ENCODE results near the gene PSMB1.
"Not testable (repeated sequence)": the region's sequence is repeated elsewhere in the genome, so short reads cannot be mapped to it uniquely, and the experiment has no call there.

Gene PSMB1

DNA sequence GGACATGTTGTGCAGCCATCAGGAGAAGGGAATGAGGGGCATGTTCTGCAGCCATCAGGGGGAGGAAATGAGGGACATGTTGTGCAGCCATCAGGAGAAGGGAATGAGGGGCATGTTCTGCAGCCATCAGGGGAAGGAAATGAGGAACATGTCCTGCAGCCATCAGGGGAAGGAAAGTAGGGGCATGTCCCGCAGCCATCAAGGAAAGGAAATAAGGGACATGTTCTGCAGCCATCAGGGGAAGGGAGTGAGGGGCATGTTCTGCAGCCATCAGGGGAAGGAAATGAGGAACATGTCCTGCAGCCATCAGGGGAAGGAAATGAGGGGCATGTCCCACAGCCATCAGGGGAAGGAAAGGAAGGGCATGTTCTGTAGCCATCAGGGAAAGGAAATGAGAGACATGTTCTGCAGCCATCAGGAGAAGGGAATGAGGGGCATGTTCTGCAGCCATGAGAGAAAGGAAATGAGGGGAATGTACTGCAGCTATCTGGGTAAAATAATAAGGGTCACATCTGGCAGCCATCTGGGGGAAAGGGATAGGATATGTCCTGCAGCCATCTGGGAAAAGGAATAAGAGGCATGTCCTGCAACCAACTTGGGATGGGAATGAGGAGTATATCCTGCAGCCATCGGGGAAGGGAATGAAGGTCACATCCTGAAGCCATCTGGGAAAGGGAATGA is 50.2 kb downstream of the PSMB1 start:
- CTCF ChIA-PET, H3K4me1 Mint-ChIP-seq, H3K27ac Mint-ChIP-seq, DNase-seq, H3K4me3 Mint-ChIP-seq, H3K36me3 Mint-ChIP-seq: not testable (repeated sequence)
- peaks cover 65% of the 10 kb centered on the region for H3K27me3 Mint-ChIP-seq
- peaks cover 18% of the 10 kb centered on the region for H3K9me3 Mint-ChIP-seq

DNA sequence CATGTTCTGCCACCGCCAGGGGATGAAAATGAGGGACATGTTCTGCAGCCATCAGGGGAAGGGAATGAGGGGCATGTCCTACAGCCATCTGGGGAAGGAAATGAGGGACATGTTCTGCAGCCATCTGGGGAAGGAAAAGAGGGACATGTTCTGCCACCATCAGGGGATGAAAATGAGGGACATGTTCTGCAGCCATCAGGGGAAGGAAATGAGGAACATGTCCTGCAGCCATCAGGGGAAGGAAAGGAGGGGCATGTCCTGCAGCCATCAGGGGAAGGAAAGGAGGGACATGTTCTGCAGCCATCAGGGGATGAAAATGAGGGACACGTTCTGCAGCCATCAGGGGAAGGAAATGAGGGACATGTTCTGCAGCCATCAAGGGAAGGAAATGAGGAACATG is 50.8 kb downstream of the PSMB1 start:
- H3K27ac Mint-ChIP-seq, H3K4me3 Mint-ChIP-seq, CTCF ChIA-PET: not testable (repeated sequence)

DNA sequence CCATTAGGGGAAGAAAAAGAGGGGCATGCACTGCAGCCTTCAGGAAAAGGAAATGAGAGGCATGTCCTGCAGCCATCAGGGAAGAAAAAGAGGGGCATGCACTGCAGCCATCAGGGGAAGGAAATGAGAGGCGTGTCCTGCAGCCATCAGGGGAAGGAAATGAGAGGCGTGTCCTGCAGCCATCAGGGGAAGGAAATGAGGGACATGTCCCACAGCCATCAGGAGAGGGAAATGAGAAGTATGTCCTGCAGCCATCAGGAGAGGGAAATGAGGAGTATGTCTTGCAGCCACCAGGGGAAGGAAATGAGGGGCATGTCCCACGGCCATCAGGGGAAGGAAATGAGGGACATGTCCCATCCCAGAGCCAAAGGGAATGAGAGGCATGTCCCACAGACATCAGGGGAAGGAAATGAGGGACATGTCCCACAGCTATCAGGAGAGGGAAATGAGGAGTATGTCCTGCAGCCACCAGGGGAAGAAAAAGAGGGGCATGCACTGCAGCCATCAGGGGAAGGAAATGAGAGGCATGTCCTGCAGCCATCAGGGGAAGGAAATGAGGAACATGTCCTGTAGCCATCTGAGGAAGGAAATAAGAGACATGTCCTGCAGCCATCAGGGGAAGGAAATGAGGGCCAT is 52.0 kb downstream of the PSMB1 start:
- Mint-ChIP-seq H3K36me3 (no peaks in the 10 kb centered on the region), H3K4me1 (no peaks in the 10 kb centered on the region), H3K27me3 (peaks cover 73% of the 10 kb centered on the region), H3K4me3 (no peak overlapping the region), H3K9me3 (peaks cover 18% of the 10 kb centered on the region), H3K27ac (no peak overlapping the region)
- CTCF ChIA-PET, result no interaction called here
- DNase-seq, result no peak

More for the DNA sequence above, 50.8 kb downstream of the PSMB1 start:
- Mint-ChIP-seq H3K9me3 (peaks cover 18% of the 10 kb centered on the region), H3K27me3 (peaks cover 69% of the 10 kb centered on the region)
- H3K36me3 Mint-ChIP-seq, H3K4me1 Mint-ChIP-seq, DNase-seq: not testable (repeated sequence)

DNA sequence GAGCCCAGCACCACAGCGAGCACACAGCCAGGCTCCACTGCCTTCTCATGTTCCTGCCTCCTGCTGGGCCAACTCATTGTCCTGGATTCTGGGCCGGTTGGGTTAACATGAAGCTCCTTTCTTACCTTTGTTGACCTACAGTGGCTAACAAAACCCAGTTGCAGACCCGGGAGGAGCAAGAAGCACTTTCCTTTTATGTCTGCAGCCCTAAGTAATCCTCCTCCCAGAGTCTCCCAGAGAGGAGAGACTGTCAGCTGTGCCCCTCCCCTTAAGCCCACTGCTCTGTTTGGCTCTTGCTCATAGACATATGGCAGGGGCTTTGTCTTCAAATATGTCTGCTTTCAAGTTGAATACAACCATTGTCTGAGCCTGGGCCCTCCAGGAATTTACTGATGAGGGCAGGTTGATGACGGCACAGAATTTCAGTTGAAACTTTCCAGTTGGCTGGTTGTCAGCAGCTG is 55.2 kb downstream of the PSMB1 start:
- no peak overlapping the region for H3K27ac Mint-ChIP-seq
- DNase-seq, result no peak
- H3K9me3 Mint-ChIP-seq, result peaks cover 18% of the 10 kb centered on the region
- CTCF ChIA-PET, result no interaction called here
- no peak overlapping the region for H3K4me3 Mint-ChIP-seq
- H3K27me3 Mint-ChIP-seq, result peaks cover 67% of the 10 kb centered on the region
- no peaks in the 10 kb centered on the region for H3K36me3 Mint-ChIP-seq
- no peaks in the 10 kb centered on the region for H3K4me1 Mint-ChIP-seq

DNA sequence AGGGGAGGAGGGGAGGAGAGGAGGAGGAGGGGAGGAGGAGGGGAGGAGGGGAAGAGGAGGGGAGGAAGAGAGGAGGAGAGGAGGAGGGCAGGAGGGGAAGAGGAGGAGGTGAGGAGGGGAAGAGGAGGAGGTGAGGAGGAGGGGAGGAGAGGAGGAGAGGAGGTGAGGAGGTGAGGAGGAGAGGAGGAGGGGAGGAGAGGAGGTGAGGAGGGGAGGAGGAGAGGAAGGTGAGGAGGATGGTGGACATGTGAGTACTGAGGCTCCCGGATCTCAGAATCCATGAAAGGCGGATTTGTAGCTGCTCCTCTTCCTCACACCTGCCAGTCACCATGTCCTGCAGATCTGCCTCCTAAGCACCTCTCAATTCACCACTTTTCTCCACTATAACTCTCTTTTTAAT is 59.8 kb downstream of the PSMB1 start:
- CTCF ChIA-PET, result no interaction called here

DNA sequence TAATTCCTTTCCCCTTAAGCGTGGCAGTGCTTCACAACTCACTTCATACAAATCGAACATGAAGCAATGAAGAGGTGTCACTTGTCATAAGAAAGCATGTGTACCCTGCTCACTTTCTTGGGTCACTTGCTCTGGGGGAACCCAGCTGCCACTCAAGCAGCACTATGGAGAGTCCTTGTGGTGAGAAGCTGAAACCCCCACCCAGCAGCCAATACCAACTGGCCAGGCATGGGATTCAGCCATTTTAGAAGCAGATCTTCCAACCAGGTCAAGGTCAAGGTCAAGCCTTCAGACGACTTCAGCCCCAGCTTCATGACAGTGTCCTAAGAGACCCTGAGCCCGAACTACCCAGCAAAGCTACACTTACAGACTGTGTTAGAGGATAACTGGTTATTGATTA is 62.8 kb downstream of the PSMB1 start:
- no peaks in the 10 kb centered on the region for H3K36me3 Mint-ChIP-seq
- H3K4me1 Mint-ChIP-seq, result no peaks in the 10 kb centered on the region
- H3K27ac Mint-ChIP-seq, result no peak overlapping the region
- CTCF ChIA-PET, result no interaction called here
- no peaks in the 10 kb centered on the region for H3K9me3 Mint-ChIP-seq
- no peak for DNase-seq
- H3K4me3 Mint-ChIP-seq, result no peak overlapping the region
- peaks cover 29% of the 10 kb centered on the region for H3K27me3 Mint-ChIP-seq

More for the DNA sequence above, 59.8 kb downstream of the PSMB1 start:
- Mint-ChIP-seq H3K4me3 (no peak overlapping the region), H3K27me3 (peaks cover 41% of the 10 kb centered on the region), H3K36me3 (no peaks in the 10 kb centered on the region), H3K4me1 (no peaks in the 10 kb centered on the region), H3K27ac (no peak overlapping the region), H3K9me3 (no peaks in the 10 kb centered on the region)
- DNase-seq, result no peak

DNA sequence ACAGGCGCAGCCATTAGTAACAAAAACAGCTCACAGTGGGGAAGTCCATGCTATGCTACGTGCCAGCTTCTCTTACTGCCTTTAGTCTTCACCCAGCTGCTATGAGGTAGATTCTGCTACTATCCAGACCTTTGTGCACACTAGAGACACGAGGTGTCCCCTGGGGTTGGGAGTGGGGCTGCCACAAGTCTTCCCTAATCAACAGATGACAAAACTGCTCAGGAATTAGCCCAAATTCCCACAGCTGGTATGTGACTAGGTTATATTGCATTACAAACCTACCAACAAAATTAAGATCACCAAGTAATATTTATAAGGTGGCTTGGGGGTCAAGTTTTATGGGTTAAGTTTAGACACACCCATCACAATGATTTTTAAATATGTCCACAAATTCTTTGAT is 63.3 kb downstream of the PSMB1 start:
- Mint-ChIP-seq H3K4me3 (no peak overlapping the region), H3K4me1 (no peaks in the 10 kb centered on the region), H3K27ac (no peak overlapping the region), H3K27me3 (peaks cover 28% of the 10 kb centered on the region), H3K9me3 (no peaks in the 10 kb centered on the region), H3K36me3 (no peaks in the 10 kb centered on the region)
- CTCF ChIA-PET, result no interaction called here
- DNase-seq, result no peak

DNA sequence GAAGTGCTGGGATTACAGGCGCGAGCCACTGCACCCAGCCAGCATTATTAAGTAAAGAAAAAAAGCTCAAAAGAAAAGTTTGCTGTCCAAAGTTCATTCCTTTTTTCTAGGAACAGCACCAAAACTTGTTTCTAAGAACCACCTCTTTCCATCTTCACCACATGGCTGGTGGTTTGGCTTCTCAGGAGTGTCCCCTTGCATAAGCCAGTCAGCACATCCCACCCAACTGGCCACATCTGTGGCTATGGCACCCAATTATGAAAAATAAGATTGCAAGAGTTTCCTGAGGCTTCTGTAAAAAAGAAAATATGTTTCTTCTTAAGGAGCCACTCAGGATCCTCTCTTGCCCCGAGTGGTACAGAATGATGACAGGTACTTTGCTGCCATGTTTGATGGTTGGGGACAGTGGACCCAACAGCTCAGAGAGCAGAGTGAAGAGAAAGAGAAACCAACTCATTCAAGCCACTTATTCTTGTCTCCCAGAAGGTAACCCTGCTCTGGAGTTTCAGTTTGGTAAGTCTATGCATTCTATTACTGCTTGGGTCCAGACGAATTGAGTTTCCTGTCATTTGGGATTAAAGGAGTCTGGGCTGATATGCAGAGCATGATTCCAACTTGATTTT is 65.3 kb downstream of the PSMB1 start:
- no peak overlapping the region for H3K27ac Mint-ChIP-seq
- H3K36me3 Mint-ChIP-seq, result no peaks in the 10 kb centered on the region
- DNase-seq, result no peak
- H3K27me3 Mint-ChIP-seq, result peaks cover 12% of the 10 kb centered on the region
- no peak overlapping the region for H3K4me3 Mint-ChIP-seq
- no peaks in the 10 kb centered on the region for H3K4me1 Mint-ChIP-seq
- CTCF ChIA-PET, result no interaction called here
- no peaks in the 10 kb centered on the region for H3K9me3 Mint-ChIP-seq

DNA sequence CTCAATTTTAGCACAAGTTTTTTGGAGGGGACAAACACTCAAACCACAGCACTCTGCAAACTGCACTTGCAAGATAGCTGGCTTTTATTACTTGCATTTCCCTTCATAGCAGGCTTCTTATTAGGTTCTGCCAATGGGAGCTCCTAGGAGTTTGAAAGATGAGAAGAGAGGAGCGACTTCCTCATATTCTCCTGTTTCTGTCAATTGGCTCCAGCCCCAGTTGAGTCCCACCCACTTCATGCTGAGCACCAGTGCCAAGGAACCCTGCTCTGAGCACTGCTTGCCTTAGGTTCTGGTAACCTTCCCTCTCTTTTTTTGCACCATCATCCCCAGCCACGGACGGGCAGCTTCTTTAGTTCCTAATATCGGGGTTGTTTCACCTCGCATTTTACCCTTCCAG is 67.9 kb downstream of the PSMB1 start:
- H3K27me3 Mint-ChIP-seq, result peaks cover 17% of the 10 kb centered on the region
- CTCF ChIA-PET, result no interaction called here
- no peak overlapping the region for H3K27ac Mint-ChIP-seq
- H3K36me3 Mint-ChIP-seq, result no peaks in the 10 kb centered on the region
- H3K4me1 Mint-ChIP-seq, result no peaks in the 10 kb centered on the region
- H3K4me3 Mint-ChIP-seq, result no peak overlapping the region
- H3K9me3 Mint-ChIP-seq, result no peaks in the 10 kb centered on the region
- no peak for DNase-seq
